H9 (cell line): ENCODE data around the gene CCDC127. TPM values are rescaled to one million over a fixed set of nuclear protein-coding genes. Genes with fewer than 3 reads are reported as not detected.

Experiments used
- DNase-seq: peaks from one replicate; pipeline ENCODE4 v3.0.0-alpha.2; 2017
- H2AFZ ChIP-seq: one replicate; pipeline ENCODE4 v1.6.1; 2013; ENCODE audit warnings: mild to moderate bottlenecking, low read length, control low read depth, moderate library complexity
- H2AK5ac ChIP-seq: 2 replicates; pipeline ENCODE4 v1.6.1; 2013; ENCODE audit warnings: low read length, control low read depth, mixed read lengths; ENCODE audit not compliant: insufficient read length
- H2BK120ac ChIP-seq: one replicate; pipeline ENCODE4 v1.6.1; 2013; ENCODE audit warnings: low read depth, mild to moderate bottlenecking, low read length, control low read depth, inconsistent platforms; ENCODE audit not compliant: poor library complexity, severe bottlenecking
- H2BK12ac ChIP-seq: 2 replicates; pipeline ENCODE4 v1.6.1; 2013; ENCODE audit warnings: low read length, control low read depth, mixed read lengths, low read depth; ENCODE audit not compliant: insufficient read length
- H2BK15ac ChIP-seq: 2 replicates; pipeline ENCODE4 v1.6.1; 2013; ENCODE audit warnings: low read depth, low read length, control low read depth
- H2BK20ac ChIP-seq: one replicate; pipeline ENCODE4 v1.6.1; 2013; ENCODE audit warnings: low read depth, mild to moderate bottlenecking, low read length, control low read depth, inconsistent platforms; ENCODE audit not compliant: poor library complexity, severe bottlenecking
- H2BK5ac ChIP-seq: 2 replicates; pipeline ENCODE4 v1.6.1; 2013; ENCODE audit warnings: low read length, control low read depth, mixed read lengths; ENCODE audit not compliant: insufficient read length
- H3K14ac ChIP-seq: 2 replicates; pipeline ENCODE4 v1.6.1; 2013; ENCODE audit warnings: low read length, control low read depth; ENCODE audit not compliant: insufficient read depth
- H3K18ac ChIP-seq: 2 replicates; pipeline ENCODE4 v1.6.1; 2013; ENCODE audit warnings: low read depth, mild to moderate bottlenecking, mixed read lengths, low read length, control low read depth; ENCODE audit not compliant: insufficient read length
- H3K23ac ChIP-seq: 2 replicates; pipeline ENCODE4 v1.6.1; 2013; ENCODE audit warnings: low read length, control low read depth, mixed read lengths, low read depth; ENCODE audit not compliant: insufficient read length
- H3K23me2 ChIP-seq: 2 replicates; pipeline ENCODE4 v1.6.1; 2013; ENCODE audit warnings: low read depth, mild to moderate bottlenecking, mixed read lengths, low read length, control low read depth; ENCODE audit not compliant: insufficient read length, poor library complexity, severe bottlenecking
- H3K27ac ChIP-seq: 2 replicates; pipeline ENCODE4 v1.5.1; 2013; ENCODE audit warnings: low read length, control low read depth, mixed read lengths, low read depth; ENCODE audit not compliant: insufficient read length
- H3K27me3 ChIP-seq: 2 replicates; pipeline ENCODE4 v1.6.1; 2013; ENCODE audit warnings: low read length, control low read depth, inconsistent platforms; ENCODE audit not compliant: insufficient read depth
- H3K4ac ChIP-seq: 2 replicates; pipeline ENCODE4 v1.6.1; 2013; ENCODE audit warnings: low read depth, mild to moderate bottlenecking, control low read depth, inconsistent platforms, low read length, moderate library complexity
- H3K4me1 ChIP-seq: 2 replicates; pipeline ENCODE4 v1.6.1; 2013; ENCODE audit warnings: low read length, control low read depth, inconsistent platforms; ENCODE audit not compliant: insufficient read depth
- H3K4me2 ChIP-seq: 2 replicates; pipeline ENCODE4 v1.6.1; 2013; ENCODE audit warnings: low read length, control low read depth, mixed read lengths; ENCODE audit not compliant: insufficient read length, insufficient read depth
- H3K56ac ChIP-seq: 2 replicates; pipeline ENCODE4 v1.6.1; 2013; ENCODE audit warnings: low read depth, mild to moderate bottlenecking, mixed read lengths, low read length, control low read depth; ENCODE audit not compliant: insufficient read length
- H3K79me1 ChIP-seq: 2 replicates; pipeline ENCODE4 v1.6.1; 2013; ENCODE audit warnings: low read depth, mild to moderate bottlenecking, moderate library complexity, low read length, control low read depth, inconsistent platforms; ENCODE audit not compliant: insufficient read depth, poor library complexity, severe bottlenecking
- H3K79me2 ChIP-seq: 2 replicates; pipeline ENCODE4 v1.6.1; 2013; ENCODE audit warnings: low read length, control low read depth, inconsistent platforms; ENCODE audit not compliant: insufficient read depth
- H3K9ac ChIP-seq: 2 replicates; pipeline ENCODE4 v1.6.1; 2013; ENCODE audit warnings: low read length, control low read depth, mixed read lengths; ENCODE audit not compliant: insufficient read length; ENCODE audit errors: extremely low read depth
- H3K9me3 ChIP-seq: one replicate; pipeline ENCODE4 v1.6.1; 2013; ENCODE audit warnings: low read depth, low read length, inconsistent platforms; ENCODE audit not compliant: control insufficient read depth
- H3T11ph ChIP-seq: one replicate; pipeline ENCODE4 v1.6.1; 2013; ENCODE audit warnings: mild to moderate bottlenecking, low read length, control low read depth, inconsistent platforms
- H4K20me1 ChIP-seq: one replicate; pipeline ENCODE4 v1.6.1; 2013; ENCODE audit not compliant: control insufficient read depth, insufficient read length, insufficient read depth
- H4K5ac ChIP-seq: 2 replicates; pipeline ENCODE4 v1.6.1; 2013; ENCODE audit warnings: low read depth, mild to moderate bottlenecking, mixed read lengths, low read length, control low read depth; ENCODE audit not compliant: insufficient read length
- H4K8ac ChIP-seq: replicated peaks from 2 replicates; pipeline ENCODE4 v1.6.1; 2013; ENCODE audit warnings: low read length, control low read depth, mixed read lengths, low read depth; ENCODE audit not compliant: insufficient read length
- H4K91ac ChIP-seq: 2 replicates; pipeline ENCODE4 v1.6.1; 2013; ENCODE audit warnings: low read depth, mild to moderate bottlenecking, moderate library complexity, mixed read lengths, low read length, control low read depth; ENCODE audit not compliant: insufficient read length
- H3K27ac Mint-ChIP-seq, 3 experiments: 2 replicates in 2 of 3; 3 replicates in 1 of 3; pipeline ENCODE4 v1.8.0; 2020 to 2021; ENCODE audit warnings: mixed read lengths in 3 of 3, mild to moderate bottlenecking in 1 of 3, moderate library complexity in 1 of 3
- H3K27me3 Mint-ChIP-seq: 2 replicates; pipeline ENCODE4 v1.8.0; 2021; ENCODE audit warnings: low read depth, mild to moderate bottlenecking, moderate library complexity, mixed read lengths
- H3K36me3 Mint-ChIP-seq, 3 experiments: 2 replicates in 2 of 3; 3 replicates in 1 of 3; pipeline ENCODE4 v1.8.0; 2020 to 2021; ENCODE audit warnings: low read depth in 3 of 3, mixed read lengths in 3 of 3; ENCODE audit not compliant: insufficient read depth in 1 of 3
- H3K4me1 Mint-ChIP-seq, 2 experiments: 2 replicates each; pipeline ENCODE4 v1.8.0; 2020; ENCODE audit warnings: mixed read lengths in 2 of 2
- H3K4me3 Mint-ChIP-seq, 2 experiments: 2 replicates in 1 of 2; 3 replicates in 1 of 2; pipeline ENCODE4 v1.8.0; 2020 to 2021; ENCODE audit warnings: mild to moderate bottlenecking in 2 of 2, mixed read lengths in 2 of 2, moderate library complexity in 1 of 2
- H3K9me3 Mint-ChIP-seq, 2 experiments: 2 replicates in 1 of 2; 3 replicates in 1 of 2; pipeline ENCODE4 v1.8.0; 2020; ENCODE audit warnings: mild to moderate bottlenecking in 2 of 2, mixed read lengths in 2 of 2, moderate library complexity in 1 of 2
- WGBS: extraction: QIAGEN DNeasy Blood & Tissue Kit; methylation state at CpG from one replicate; pipeline ENCODE4 v1.1.7; 2013; ENCODE audit warnings: missing lambda C conversion rate, low lambda C conversion rate, mixed read lengths; ENCODE audit not compliant: insufficient read length; ENCODE audit errors: extremely low coverage; 5-methylcytosine and 5-hydroxymethylcytosine counted together
- total RNA-seq: library from RNA; stranded (reverse); gene quantifications from 2 replicates; pipeline ENCODE4 v1.2.1, GENCODE V29; 2021
- TF ChIP-seq, protein P1 (sequence below): fragments of 200-600 bp; sonication (generic); conservative IDR thresholded peaks from 3 replicates; pipeline ENCODE4 v1.8.0; 2021; ENCODE audit warnings: antibody characterized with exemption, mild to moderate bottlenecking

The CCDC127 gene
- total RNA-seq, 1 experiment from 2014 or later: 9.0 TPM

DNA sequence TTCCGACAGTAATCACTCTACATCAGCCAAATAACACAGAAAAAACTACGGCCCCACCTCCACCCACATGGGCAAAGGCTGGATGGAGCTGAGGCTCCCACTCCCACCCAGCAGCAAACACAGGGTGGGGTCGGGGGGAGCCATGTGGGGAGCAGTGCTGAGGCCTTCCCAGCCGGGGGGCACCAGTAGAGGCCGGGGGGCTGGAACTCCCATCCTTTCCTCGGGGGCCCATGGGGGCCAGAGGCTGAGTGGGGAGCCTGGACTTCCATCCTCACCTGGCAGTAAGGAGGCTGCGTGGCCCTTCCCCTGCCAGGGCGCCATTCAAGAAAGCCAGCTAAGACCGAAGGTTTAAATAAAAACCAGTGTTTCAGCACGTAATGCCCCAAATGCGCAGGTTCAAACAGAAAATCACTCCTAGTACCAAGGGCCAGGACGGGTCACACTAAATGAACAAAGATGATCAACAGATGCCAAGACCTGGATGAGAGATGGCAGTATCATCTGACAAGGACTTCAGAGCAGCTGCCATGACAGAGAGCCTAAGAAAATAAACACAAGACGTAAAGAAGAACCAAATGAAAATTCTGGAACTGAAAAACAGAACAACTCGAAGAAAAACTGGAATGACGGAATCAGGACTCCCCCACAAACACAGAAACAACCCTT is 9.4 kb downstream of the CCDC127 start:
- Histone ChIP-seq H3T11ph (no peak overlapping the region), H2BK120ac (no peak overlapping the region), H3K4ac (no peak overlapping the region), H4K20me1 (no peaks in the 10 kb centered on the region), H3K4me2 (no peak overlapping the region), H2BK12ac (no peak overlapping the region), H2BK5ac (no peak overlapping the region), H3K27me3 (no peaks in the 10 kb centered on the region), H3K56ac (no peak overlapping the region), H2BK15ac (no peak overlapping the region), H4K91ac (no peak overlapping the region), H3K79me2 (peaks cover 6% of the 10 kb centered on the region), H2AK5ac (no peak overlapping the region), H3K18ac (no peak overlapping the region), H2AFZ (no peak overlapping the region), H2BK20ac (no peak overlapping the region), H3K23ac (no peak overlapping the region), H3K23me2 (no peaks in the 10 kb centered on the region), H3K4me1 (peaks cover 3% of the 10 kb centered on the region; the same call in 1 of the 2 replicates), H3K9me3 (no peaks in the 10 kb centered on the region), H4K8ac (no peak overlapping the region), H4K5ac (no peak overlapping the region), H3K79me1 (peaks cover 15% of the 10 kb centered on the region), H3K9ac (no peak overlapping the region), H3K27ac (no peak overlapping the region), H3K14ac (no peak overlapping the region)
- Mint-ChIP-seq H3K9me3 (no peaks in the 10 kb centered on the region), H3K36me3 (peaks cover 4 to 33% (median 26%) of the 10 kb centered on the region in 3 experiments; a peak in 6 of 7 replicates), H3K4me1 (peaks cover 5% of the 10 kb centered on the region in 2 experiments; a peak in 3 of 4 replicates), H3K27me3 (no peaks in the 10 kb centered on the region), H3K27ac (no peak overlapping the region), H3K4me3 (no peak overlapping the region)
- no peak for DNase-seq
- WGBS: no CpG with 5 or more reads among the region's 15 CpGs
- TF ChIP-seq, protein P1, sequence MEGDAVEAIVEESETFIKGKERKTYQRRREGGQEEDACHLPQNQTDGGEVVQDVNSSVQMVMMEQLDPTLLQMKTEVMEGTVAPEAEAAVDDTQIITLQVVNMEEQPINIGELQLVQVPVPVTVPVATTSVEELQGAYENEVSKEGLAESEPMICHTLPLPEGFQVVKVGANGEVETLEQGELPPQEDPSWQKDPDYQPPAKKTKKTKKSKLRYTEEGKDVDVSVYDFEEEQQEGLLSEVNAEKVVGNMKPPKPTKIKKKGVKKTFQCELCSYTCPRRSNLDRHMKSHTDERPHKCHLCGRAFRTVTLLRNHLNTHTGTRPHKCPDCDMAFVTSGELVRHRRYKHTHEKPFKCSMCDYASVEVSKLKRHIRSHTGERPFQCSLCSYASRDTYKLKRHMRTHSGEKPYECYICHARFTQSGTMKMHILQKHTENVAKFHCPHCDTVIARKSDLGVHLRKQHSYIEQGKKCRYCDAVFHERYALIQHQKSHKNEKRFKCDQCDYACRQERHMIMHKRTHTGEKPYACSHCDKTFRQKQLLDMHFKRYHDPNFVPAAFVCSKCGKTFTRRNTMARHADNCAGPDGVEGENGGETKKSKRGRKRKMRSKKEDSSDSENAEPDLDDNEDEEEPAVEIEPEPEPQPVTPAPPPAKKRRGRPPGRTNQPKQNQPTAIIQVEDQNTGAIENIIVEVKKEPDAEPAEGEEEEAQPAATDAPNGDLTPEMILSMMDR: no peak
